Measurements from ENCODE around the gene CSTB. TPM values are rescaled to one million over a fixed set of nuclear protein-coding genes. Genes with fewer than 3 reads are reported as not detected.

The CSTB gene
- total and polyA plus RNA-seq, 2 of the 8 experiments (the other 6 are each of a cell fraction or from before 2014, with no cell fraction given) = 53.8 to 64.1 TPM

- no peak for TF ChIP-seq CTBP2 (IDR thresholded peaks at IDR 0.05; ENCODE audit: borderline replicate concordance, insufficient read depth, insufficient read length, low read length)
- no peak for TF ChIP-seq SIRT6 (IDR thresholded peaks at IDR 0.05; ENCODE audit: low read length)
Observed at GRCh38 chr21:43820466-43820865, 44.4 kb upstream of the CSTB start (continued).
